ENCODE results near the gene LRRC49.

DNA sequence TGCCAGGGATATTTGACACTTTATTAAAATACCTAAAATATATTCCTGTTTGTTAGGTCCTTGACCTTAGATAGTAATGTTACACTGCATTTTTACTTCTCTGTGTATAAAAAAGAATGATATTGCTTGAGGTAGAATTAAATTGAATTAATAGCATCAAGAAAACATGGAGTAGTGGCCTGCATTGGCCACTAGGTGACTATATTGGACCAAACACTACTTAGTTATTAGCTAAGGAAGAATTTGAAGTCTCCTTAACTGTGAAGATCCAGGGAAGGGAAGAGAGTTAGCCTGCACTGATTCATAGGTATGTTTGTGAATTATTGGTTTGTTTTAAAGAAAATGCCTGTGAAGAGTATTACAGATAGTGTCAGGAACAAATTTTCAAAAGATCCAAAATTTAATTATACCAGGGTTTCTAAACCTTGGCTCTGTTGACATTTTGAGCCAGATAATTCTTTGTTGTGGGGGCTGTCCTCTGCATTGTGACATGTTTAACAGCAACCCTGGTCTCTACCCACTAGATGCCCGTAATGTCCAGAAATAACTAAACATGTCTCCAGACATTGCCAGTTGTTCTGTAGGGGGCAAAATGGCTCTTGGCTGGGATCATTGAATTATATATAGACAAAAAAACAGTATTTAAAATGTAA is 119.0 kb downstream of the LRRC49 start:
- TF ChIP-seq, protein P1, sequence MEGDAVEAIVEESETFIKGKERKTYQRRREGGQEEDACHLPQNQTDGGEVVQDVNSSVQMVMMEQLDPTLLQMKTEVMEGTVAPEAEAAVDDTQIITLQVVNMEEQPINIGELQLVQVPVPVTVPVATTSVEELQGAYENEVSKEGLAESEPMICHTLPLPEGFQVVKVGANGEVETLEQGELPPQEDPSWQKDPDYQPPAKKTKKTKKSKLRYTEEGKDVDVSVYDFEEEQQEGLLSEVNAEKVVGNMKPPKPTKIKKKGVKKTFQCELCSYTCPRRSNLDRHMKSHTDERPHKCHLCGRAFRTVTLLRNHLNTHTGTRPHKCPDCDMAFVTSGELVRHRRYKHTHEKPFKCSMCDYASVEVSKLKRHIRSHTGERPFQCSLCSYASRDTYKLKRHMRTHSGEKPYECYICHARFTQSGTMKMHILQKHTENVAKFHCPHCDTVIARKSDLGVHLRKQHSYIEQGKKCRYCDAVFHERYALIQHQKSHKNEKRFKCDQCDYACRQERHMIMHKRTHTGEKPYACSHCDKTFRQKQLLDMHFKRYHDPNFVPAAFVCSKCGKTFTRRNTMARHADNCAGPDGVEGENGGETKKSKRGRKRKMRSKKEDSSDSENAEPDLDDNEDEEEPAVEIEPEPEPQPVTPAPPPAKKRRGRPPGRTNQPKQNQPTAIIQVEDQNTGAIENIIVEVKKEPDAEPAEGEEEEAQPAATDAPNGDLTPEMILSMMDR (IDR thresholded peaks at IDR 0.05; ENCODE audit: borderline replicate concordance, extremely low read depth, low read length, poor library complexity, severe bottlenecking): peak; percentile 65
- no peak for TF ChIP-seq EZH2 (IDR thresholded peaks at IDR 0.05; ENCODE audit: borderline replicate concordance, low read depth, low read length, severe bottlenecking)

Measured in DND-41 (cell line).